H54 (cell line): Measurements from ENCODE around the gene MAPK14.
A peak's percentile ranks its signal among the peaks of the same experiment; 100 is the strongest.

ENCODE experiments used
- DNase-seq: peaks from one replicate; pipeline ENCODE4 v3.0.0; 2011; ENCODE audit warnings: low spot score, mixed read lengths; ENCODE audit not compliant: insufficient read length
- FAIRE-seq: peaks from 3 replicates; lab custom pipeline; 2011; peaks lifted over from hg19 to GRCh38; lab: Jason Lieb, UNC
- POLR2A ChIP-seq: IDR thresholded peaks from 2 replicates; pipeline ENCODE4 v1.6.1; 2011; ENCODE audit warnings: low read depth, mild to moderate bottlenecking, low read length

Gene MAPK14

DNA sequence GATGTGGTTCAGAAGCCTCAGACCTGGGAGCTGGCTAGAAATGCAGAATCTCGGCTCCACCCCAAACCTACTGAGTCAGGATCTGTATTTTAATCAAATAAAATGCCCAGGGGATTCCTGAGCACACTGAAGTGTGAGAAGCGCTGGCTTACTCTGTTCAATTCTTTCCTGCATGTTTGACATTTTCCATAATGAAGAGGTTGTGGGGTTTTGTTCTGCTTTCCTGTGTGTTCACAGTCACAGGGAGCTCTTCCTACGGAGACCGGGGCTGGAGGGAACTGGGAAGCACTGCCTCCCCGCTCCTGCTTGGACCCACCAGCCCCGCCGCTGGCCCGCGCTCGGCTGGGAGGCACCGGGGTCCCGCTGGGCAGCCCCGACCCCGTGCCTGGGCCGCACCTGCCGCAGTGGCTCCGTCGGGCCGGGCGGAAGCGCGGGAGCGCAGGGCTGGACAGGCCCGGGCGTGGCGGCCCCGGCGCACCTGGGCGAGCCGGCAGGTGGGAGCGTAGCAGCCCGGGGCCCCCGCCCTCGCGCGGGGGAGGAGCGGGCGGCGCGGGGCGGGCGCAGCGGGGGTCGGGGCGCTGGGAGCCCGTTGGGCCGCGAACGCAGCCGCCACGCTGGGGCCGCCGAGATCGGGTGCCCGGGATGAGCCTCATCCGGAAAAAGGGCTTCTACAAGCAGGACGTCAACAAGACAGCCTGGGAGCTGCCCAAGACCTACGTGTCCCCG, 102.5 kb downstream of the MAPK14 start, which contains the start of gene MAPK13:
Gene MAPK13, plus strand, starts transcription at position 573 of the 726 bp plus-strand sequence. Its CDS starts 70 bp downstream, at position 643.
- no peak for DNase-seq
- FAIRE-seq: no peak
- TF ChIP-seq POLR2A: no peak

DNA sequence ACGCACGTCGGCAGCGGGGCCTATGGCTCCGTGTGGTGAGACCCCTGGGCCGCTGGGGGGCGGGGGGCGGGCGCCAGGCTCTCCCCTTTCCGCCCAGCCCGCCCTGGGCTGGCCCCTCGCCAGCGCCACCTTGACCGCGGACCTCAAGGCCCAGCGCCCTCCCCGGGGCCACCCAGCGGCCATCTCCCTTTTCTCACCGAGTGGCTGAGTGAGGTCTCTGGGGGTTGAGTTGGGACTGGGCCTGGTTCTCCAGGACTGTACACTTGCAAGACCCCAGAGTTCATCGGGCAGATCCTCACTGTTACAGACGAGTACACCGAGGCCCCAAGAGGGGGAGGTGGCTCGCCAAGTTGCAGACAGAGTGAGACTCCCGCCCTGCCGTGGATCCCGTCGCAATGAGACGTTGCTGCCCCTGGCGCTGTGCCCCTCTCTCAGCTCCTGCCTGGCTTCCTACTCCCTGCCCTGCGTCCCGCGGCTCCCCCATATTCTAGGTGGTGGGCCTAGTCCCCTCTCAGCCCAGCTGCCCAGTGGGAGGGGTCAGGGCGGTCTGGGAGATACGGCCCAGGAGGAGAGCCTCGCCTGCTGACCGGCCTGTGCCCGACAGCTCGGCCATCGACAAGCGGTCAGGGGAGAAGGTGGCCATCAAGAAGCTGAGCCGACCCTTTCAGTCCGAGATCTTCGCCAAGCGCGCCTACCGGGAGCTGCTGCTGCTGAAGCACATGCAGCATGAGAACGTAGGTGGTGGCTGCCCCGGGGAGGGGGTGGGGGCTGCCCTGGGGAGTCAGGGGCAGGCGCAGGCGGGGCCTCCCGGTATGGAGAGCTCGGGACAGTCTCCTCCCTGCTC, 103.3 kb downstream of the MAPK14 start:
- FAIRE-seq: no peak
- DNase-seq: no peak
- TF ChIP-seq POLR2A: no peak

DNA sequence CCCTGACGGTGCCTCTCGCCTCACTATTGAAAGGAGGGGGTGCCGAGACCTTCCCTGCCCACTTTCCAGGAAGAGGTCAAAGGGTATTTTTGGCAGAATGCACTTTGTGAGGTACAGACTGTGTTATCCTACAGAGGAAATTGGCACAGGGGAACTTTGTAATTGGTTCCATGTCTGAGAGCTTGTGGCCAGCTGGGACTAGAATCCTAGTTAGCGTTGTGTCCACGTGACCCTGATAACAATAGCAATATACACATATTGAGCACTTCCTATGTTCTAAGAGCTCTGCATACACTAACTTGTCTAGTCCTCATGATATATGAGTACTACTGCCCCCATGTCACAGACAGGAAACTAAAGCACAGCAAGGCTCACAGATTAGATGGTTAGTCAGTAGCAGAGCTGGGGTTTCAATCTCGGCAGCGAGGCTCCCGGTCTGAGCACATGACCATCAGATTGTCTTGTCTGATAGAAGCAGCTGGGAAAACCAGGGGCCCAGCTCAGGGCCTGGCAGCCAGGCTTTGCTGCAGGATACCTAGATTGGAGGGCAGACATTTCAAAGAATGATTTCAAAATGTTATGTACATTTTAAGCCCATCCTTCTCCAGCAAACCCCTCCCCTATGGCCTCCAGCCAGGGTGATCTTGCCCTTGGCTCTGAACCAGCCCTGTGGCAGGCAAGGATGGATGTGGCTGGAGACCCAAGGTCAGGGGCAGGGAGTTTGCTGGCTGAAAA, 104.1 kb downstream of the MAPK14 start:
- FAIRE-seq: peak; percentile 50

DNA sequence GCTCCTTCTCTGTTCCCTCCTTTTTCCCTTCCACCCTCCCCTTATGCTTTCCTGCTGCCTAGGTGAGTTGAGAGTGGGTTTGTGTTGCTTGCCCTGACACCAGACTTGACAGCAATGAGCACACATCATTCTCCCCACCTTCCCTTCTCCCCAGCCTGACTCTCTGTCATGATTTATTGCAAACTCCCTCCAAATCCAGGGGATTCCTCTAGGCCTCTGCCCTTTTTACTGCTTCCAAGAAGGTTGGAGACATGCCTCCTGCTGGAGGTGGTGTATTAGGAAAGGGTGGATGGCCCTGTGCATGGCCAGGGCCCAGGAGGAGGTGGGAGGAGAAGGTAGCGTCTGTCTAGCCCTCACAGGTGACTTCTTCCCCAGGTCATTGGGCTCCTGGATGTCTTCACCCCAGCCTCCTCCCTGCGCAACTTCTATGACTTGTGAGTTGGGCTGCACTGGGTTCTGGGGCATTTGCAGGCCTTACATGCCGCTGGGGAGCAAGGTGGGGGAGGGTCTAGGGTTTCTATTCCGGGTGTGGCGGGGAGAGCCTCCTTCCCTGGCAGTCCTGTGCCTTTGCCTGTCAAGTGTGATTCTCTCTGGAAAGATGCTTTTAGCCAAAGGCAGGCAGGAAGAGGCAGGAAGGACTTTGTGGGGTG, 104.8 kb downstream of the MAPK14 start:
- FAIRE-seq: no peak
- DNase-seq: no peak
- no peak for TF ChIP-seq POLR2A

More for the DNA sequence above, 104.1 kb downstream of the MAPK14 start:
- no peak for TF ChIP-seq POLR2A
- DNase-seq: peak; percentile 71

DNA sequence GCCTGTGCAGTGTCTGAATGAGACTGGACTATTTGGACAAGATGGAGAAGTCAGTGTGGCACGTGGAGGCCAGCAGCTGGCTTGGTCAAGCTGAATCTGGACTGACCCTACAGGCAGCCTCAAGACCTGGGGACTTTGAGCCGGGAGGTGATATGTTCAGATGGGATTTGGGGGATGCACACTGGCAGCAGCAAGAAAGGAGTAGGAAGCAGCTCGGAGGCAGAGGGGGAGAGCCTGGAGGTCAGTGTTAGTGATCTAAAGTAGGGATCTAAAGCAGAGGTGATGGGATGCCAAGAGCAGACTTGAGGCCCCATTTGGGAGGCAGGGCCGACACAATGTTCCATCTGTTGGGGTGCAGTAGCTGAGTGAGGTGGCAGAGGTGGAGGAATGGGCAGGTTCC, 105.5 kb downstream of the MAPK14 start:
- DNase-seq (no peak), FAIRE-seq (no peak)
- no peak for TF ChIP-seq POLR2A

DNA sequence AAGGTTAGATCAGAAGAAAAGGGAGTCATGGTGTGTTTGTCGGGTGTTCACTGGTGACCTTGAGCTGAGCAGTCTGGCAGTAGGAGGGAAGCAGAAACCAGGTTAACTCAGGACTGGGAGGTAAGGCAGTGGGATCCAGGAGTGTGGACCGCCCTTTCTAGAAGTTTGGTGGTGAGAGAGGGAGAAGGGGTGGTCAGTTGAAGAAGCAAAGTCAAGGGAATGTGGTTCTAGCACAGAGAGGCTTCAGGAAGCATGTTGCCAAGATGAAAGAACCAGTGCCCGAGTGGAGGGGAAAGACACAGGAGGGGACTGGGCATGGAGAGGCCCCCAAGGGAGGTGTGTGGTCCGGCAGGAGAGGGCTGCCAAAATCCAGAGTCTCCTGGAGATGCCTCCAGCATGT, 106.3 kb downstream of the MAPK14 start:
- no peak for FAIRE-seq
- no peak for TF ChIP-seq POLR2A
- DNase-seq: no peak

DNA sequence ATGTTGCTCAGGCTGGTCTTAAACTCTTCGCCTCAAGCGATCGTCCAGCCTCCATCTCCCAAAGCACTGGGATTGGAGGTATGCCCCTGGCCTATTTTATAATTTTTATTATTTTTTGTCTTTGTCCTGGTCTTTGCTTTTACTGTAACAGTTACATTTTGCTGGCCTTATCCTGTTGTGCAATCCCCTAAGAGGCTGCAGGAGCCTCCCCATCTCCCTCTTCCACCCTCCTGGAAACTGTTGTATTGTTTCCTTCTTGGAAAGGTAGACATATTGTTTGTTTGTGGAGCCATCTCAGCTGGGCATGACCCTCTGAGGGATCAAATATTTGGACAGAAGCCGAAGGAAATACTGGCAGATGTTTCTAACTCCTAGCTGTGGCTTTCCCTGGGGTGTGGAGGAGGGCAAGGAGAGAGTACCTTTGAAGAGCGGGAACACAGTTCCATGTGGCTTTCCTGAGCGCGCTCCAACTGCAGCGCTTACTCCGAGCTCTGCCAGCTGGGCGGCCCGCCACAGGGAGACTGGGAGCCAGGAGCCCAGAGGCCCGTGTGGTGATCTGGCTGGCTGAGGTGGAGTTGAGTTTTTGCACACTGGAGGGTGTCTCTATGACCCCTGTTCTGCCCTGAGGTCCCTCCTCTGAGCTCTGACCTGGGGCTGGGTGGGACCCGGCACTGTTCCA, 107.6 kb downstream of the MAPK14 start:
- no peak for DNase-seq
- TF ChIP-seq POLR2A: no peak
- FAIRE-seq: no peak

DNA sequence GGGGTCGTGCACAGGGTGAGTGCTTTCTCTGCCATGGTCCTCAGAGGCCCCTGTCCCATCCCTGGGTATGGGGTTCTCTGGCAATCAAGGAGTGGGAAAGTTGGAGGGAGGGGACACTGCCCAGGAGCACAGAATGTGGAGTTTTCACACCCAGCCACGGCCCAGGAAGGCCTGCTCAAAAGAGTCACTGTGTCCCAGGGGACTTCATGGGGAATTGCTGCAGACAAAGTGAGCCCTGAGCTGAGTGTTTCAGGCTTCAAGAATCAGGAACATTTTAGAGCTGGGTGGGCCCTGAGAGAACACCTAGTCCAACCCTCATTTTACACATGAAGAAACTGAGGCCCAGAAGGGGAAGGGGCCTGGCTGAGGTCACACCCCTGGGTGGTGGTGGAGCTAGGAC, 108.4 kb downstream of the MAPK14 start:
- DNase-seq (no peak), FAIRE-seq (no peak)
- no peak for TF ChIP-seq POLR2A

DNA sequence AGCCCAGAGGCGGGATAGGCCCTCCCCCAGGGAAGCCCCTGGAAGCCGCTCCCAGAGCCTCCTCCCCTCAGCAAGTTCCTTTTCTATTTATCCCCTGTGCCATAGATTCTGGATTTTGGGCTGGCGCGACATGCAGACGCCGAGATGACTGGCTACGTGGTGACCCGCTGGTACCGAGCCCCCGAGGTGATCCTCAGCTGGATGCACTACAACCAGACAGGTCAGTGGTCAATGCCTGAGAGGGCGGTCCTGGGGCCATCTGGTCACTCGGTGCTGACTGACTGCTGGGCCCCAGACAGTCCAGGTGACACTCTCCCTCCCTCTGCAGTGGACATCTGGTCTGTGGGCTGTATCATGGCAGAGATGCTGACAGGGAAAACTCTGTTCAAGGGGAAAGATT, 108.9 kb downstream of the MAPK14 start:
- FAIRE-seq (no peak), DNase-seq (no peak)
- no peak for TF ChIP-seq POLR2A

DNA sequence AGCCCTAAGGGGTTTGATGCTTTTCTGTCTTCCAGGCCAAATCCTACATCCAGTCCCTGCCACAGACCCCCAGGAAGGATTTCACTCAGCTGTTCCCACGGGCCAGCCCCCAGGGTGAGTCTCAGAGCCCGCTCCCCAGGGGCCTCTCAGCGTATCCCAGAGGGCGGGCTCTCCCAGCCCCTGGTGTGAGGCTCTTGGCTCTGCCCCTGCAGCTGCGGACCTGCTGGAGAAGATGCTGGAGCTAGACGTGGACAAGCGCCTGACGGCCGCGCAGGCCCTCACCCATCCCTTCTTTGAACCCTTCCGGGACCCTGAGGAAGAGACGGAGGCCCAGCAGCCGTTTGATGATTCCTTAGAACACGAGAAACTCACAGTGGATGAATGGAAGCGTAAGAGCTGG, 111.1 kb downstream of the MAPK14 start:
- TF ChIP-seq POLR2A: no peak
- DNase-seq (no peak), FAIRE-seq (no peak)

DNA sequence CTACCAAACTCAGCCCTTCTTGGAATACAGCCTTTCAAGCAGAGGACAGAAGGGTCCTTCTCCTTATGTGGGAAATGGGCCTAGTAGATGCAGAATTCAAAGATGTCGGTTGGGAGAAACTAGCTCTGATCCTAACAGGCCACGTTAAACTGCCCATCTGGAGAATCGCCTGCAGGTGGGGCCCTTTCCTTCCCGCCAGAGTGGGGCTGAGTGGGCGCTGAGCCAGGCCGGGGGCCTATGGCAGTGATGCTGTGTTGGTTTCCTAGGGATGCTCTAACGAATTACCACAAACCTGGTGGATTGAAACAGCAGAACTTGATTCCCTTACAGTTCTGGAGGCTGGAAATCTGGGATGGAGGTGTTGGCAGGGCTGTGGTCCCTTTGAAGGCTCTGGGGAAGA, 111.8 kb downstream of the MAPK14 start:
- no peak for TF ChIP-seq POLR2A
- no peak for FAIRE-seq
- no peak for DNase-seq

DNA sequence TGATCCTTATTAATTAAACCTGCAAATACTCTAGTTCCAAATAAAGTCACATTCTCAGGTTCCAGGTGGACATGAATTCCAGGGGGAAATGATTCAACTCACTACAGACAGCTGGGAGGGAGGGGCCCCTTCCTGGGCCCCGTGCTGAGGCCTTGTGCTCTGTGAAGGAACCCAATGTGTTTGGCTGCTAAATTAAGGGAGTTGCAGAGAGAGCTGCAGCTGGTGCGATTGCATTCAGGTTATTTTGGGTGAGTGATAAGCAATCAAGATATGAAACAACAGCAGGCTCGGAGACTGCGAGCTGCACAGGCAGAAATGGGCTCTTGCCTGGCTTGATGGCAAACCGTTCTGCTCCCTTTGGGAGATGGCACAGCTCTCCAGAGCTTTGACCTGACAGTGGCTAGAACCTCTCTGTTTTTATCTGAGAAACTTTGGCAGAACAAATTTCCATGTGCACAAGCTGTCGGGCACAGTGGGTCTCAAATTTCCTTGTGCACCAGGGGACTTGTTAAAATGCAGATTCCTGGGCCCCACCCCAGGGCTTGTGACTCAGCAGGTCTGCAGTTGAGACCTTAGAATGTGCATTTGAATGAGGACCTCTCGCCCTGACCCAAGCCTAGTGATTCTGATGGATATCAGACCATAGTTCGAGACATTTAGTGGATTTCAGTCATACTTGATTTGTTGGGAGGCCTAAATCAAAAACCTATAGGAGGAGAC, 112.5 kb downstream of the MAPK14 start:
- DNase-seq (no peak), FAIRE-seq (no peak)
- TF ChIP-seq POLR2A: no peak
